GM12878 (cell line): ENCODE results near the gene CDC34. TPM values are rescaled to one million over a fixed set of nuclear protein-coding genes. Genes with fewer than 3 reads are reported as not detected.

ENCODE experiments used
- ATAC-seq: fragments of 200-7000 bp; cut with Tn5 transposase; 3 replicates; pipeline ENCODE4 v1.9.1; 2020; ENCODE audit warnings: mild to moderate bottlenecking, moderate library complexity
- BruUV-seq: library from RNA; stranded (reverse); fragments of 400-500 nt; replicated peaks from 2 replicates; lab custom pipeline; 2021; lab: Mats Ljungman, UMichigan
- CTCF ChIA-PET: fragments of 300-600 bp; sonication (Branson Sonifier 250); formaldehyde crosslinking; extraction: SDS; loops from one replicate; lab custom pipeline; 2021; ENCODE audit warnings: inconsistent platforms; lab: Yijun Ruan, JAX
- POLR2A ChIA-PET: fragments of 350-600 bp; formaldehyde crosslinking; extraction: SDS; loops from one replicate; lab custom pipeline; 2021; ENCODE audit warnings: inconsistent platforms; lab: Charles Lee
- RAD21 ChIA-PET: fragments of 300-600 bp; sonication (Branson Sonifier 250); formaldehyde crosslinking; loops from one replicate; lab custom pipeline; 2023; ENCODE audit warnings: antibody characterized with exemption; ENCODE audit not compliant: unreplicated experiment; lab: Charles Lee
- SMC1A ChIA-PET: fragments of 300-600 bp; sonication (Branson Sonifier 250); formaldehyde crosslinking; loops from one replicate; lab custom pipeline; 2023; ENCODE audit not compliant: unreplicated experiment, uncharacterized antibody; lab: Charles Lee
- DNase-seq: peaks from one replicate; pipeline ENCODE4 v3.0.0-alpha.2; 2011; ENCODE audit warnings: low read depth, low spot score
- FAIRE-seq: peaks from 3 replicates; lab custom pipeline; 2011; peaks lifted over from hg19 to GRCh38; lab: Jason Lieb, UNC
- H2AFZ ChIP-seq: 2 replicates; pipeline ENCODE4 v1.6.0; 2011; ENCODE audit warnings: low read depth, low read length, control low read depth; ENCODE audit not compliant: control insufficient read depth
- H3K27ac ChIP-seq: 2 replicates; pipeline ENCODE4 v1.5.1; 2011; ENCODE audit warnings: control low read depth; ENCODE audit not compliant: control insufficient read depth, insufficient read depth
- H3K27me3 ChIP-seq, 2 experiments: replicated peaks in 1 of 2; 2 replicates each; pipeline versions ENCODE4 v1.6.0 to v1.6.1; 2011; ENCODE audit warnings: low read length in 1 of 2; ENCODE audit not compliant: control insufficient read depth in 2 of 2, insufficient read depth in 2 of 2
- H3K36me3 ChIP-seq, 2 experiments: 2 replicates each; pipeline ENCODE4 v1.5.1; 2011; ENCODE audit warnings: low read length in 1 of 2; ENCODE audit not compliant: control insufficient read depth in 2 of 2, insufficient read depth in 2 of 2
- H3K4me1 ChIP-seq: 2 replicates; pipeline ENCODE4 v1.6.1; 2011; ENCODE audit warnings: mild to moderate bottlenecking, low read length, moderate library complexity, mixed read lengths; ENCODE audit not compliant: control insufficient read depth, insufficient read depth
- H3K4me2 ChIP-seq: 2 replicates; pipeline ENCODE4 v1.6.0; 2011; ENCODE audit warnings: control low read depth; ENCODE audit not compliant: control insufficient read depth, insufficient read depth
- H3K4me3 ChIP-seq: fragments of 200-600 bp; sonication (generic); 2 replicates; pipeline ENCODE4 v1.5.1; 2016
- H3K79me2 ChIP-seq: 2 replicates; pipeline ENCODE4 v1.6.0; 2011; ENCODE audit warnings: low read length; ENCODE audit not compliant: control insufficient read depth, insufficient read depth
- H3K9ac ChIP-seq: 2 replicates; pipeline ENCODE4 v1.8.0; 2011; ENCODE audit warnings: low read length, control low read depth, mixed read lengths; ENCODE audit not compliant: control insufficient read depth, insufficient read depth
- H3K9me3 ChIP-seq: replicated peaks from 3 replicates; pipeline ENCODE4 v1.5.1; 2011; ENCODE audit warnings: mild to moderate bottlenecking, low read length; ENCODE audit not compliant: control insufficient read depth, insufficient read depth
- H4K20me1 ChIP-seq: 2 replicates; pipeline ENCODE4 v1.6.0; 2011; ENCODE audit not compliant: control insufficient read depth, insufficient read depth
- ASH2L ChIP-seq: fragments of 300-600, 200-600 bp; sonication (generic); IDR thresholded peaks from 2 replicates; pipeline ENCODE4 v1.6.1; 2017; ENCODE audit warnings: low read depth, mild to moderate bottlenecking, borderline replicate concordance
- ATF3 ChIP-seq: IDR thresholded peaks from 2 replicates; pipeline ENCODE4 v1.6.1; 2011; ENCODE audit warnings: low read depth, mild to moderate bottlenecking, low read length, moderate library complexity, borderline replicate concordance; ENCODE audit errors: extremely low read depth
- EGR1 ChIP-seq, 2 experiments: IDR thresholded peaks; 1 replicate in 1 of 2; 2 replicates in 1 of 2; pipeline ENCODE4 v1.6.1; 2011 to 2012; ENCODE audit warnings: low read depth in 2 of 2, low read length in 2 of 2, borderline replicate concordance in 1 of 2, mild to moderate bottlenecking in 1 of 2, moderate library complexity in 1 of 2
- HDAC2 ChIP-seq: fragments of 200-600 bp; sonication (generic); IDR thresholded peaks from 2 replicates; pipeline ENCODE4 v1.6.1; 2017
- IRF3 ChIP-seq: fragments of 450-650 bp; IDR thresholded peaks from 2 replicates; pipeline ENCODE4 v1.6.1; 2014; ENCODE audit warnings: mild to moderate bottlenecking
- JUND ChIP-seq: IDR thresholded peaks from 2 replicates; pipeline ENCODE4 v1.6.1; 2012; ENCODE audit warnings: low read depth, mild to moderate bottlenecking, low read length, improper control_type of control experiment, moderate library complexity
- KLF5 ChIP-seq: fragments of 450-650 bp; IDR thresholded peaks from 2 replicates; pipeline ENCODE4 v1.6.1; 2014; ENCODE audit warnings: mild to moderate bottlenecking; ENCODE audit not compliant: partially characterized antibody
- MEF2B ChIP-seq: fragments of 450-650 bp; IDR thresholded peaks from 2 replicates; pipeline ENCODE4 v1.6.1; 2018; ENCODE audit warnings: mild to moderate bottlenecking, moderate library complexity; ENCODE audit not compliant: partially characterized antibody, poor library complexity, severe bottlenecking
- MTA3 ChIP-seq: IDR thresholded peaks from 2 replicates; pipeline ENCODE4 v1.6.1; 2012; ENCODE audit warnings: low read length, inconsistent platforms, borderline replicate concordance
- MYB ChIP-seq: fragments of 150-350 bp; IDR thresholded peaks from 2 replicates; pipeline ENCODE4 v1.6.1; 2014; ENCODE audit warnings: mild to moderate bottlenecking, low read depth, low read length, borderline replicate concordance
- NRF1 ChIP-seq: conservative IDR thresholded peaks from 2 replicates; pipeline ENCODE4 v1.6.1; 2011; ENCODE audit warnings: mild to moderate bottlenecking, low read depth, low read length, improper control_type of control experiment
- PKNOX1 ChIP-seq: fragments of 450-650 bp; IDR thresholded peaks from 2 replicates; pipeline ENCODE4 v1.6.1; 2016; ENCODE audit warnings: mild to moderate bottlenecking
- POLR2AphosphoS2 ChIP-seq: IDR thresholded peaks from 2 replicates; pipeline ENCODE4 v1.6.1; 2011; ENCODE audit warnings: low read depth, mild to moderate bottlenecking, low read length, improper control_type of control experiment, moderate library complexity
- RAD21 ChIP-seq: IDR thresholded peaks from 2 replicates; pipeline ENCODE4 v1.6.1; 2011; ENCODE audit warnings: mild to moderate bottlenecking, low read depth, low read length, moderate library complexity; ENCODE audit not compliant: insufficient read depth
- RB1 ChIP-seq: fragments of 450-650 bp; formaldehyde crosslinking; IDR thresholded peaks from 2 replicates; pipeline ENCODE4 v1.6.1; 2017; ENCODE audit warnings: mild to moderate bottlenecking, borderline replicate concordance
- SMARCA5 ChIP-seq: fragments of 450-650 bp; IDR thresholded peaks from 2 replicates; pipeline ENCODE4 v1.6.1; 2017; ENCODE audit warnings: mild to moderate bottlenecking
- TAF1 ChIP-seq: IDR thresholded peaks from 2 replicates; pipeline ENCODE4 v1.6.1; 2011; ENCODE audit warnings: mild to moderate bottlenecking, low read depth, low read length, borderline replicate concordance
- ZNF207 ChIP-seq: fragments of 450-650 bp; IDR thresholded peaks from 2 replicates; pipeline ENCODE4 v1.6.1; 2014; ENCODE audit warnings: antibody characterized with exemption, mild to moderate bottlenecking, borderline replicate concordance
- ZNF217 ChIP-seq: fragments of 450-650 bp; IDR thresholded peaks from 2 replicates; pipeline ENCODE4 v1.6.1; 2017; ENCODE audit warnings: antibody characterized with exemption, mild to moderate bottlenecking
- ZNF24 ChIP-seq: fragments of 450-650 bp; IDR thresholded peaks from 2 replicates; pipeline ENCODE4 v1.6.1; 2017; ENCODE audit warnings: antibody characterized with exemption, mild to moderate bottlenecking
- WGBS: methylation state at CpG from one replicate; pipeline ENCODE4 v1.1.6; 2016; ENCODE audit warnings: low lambda C conversion rate; ENCODE audit not compliant: insufficient replicate concordance, insufficient coverage; ENCODE audit errors: missing lambda C conversion rate; 5-methylcytosine and 5-hydroxymethylcytosine counted together
- in situ Hi-C: fragments of 300-500 bp; cut with MboI; formaldehyde crosslinking; loops from 9 replicates; pipeline ENCODE4 v1.14.3; 2018; ENCODE audit warnings: mixed read lengths
- intact Hi-C: fragments of 100-400 bp; cut with micrococcal nuclease; formaldehyde crosslinking; loops from one replicate; pipeline ENCODE4 v1.14.2; 2022; ENCODE audit not compliant: unreplicated experiment
- polyA plus RNA-seq, 11 experiments: library from polyadenylated mRNA; depleted of rRNA in 4 of 11; unstranded in 6 of 11; stranded (reverse) in 5 of 11; fragments of >200 nt; fragmentation: Nextera tagmentation in 4 of 11; fragmentation: Illumina TruSeq in 1 of 11; extraction: Ambion mirVana in 4 of 11; extraction: Trizol in 1 of 11; gene quantifications; 1 replicate in 1 of 11; 2 replicates in 10 of 11; pipeline versions ENCODE4 v1.2.1 to v1.2.3, GENCODE V29; 2011 to 2016; ENCODE audit warnings: inconsistent platforms in 2 of 11, missing spikeins in 2 of 11, low read depth in 1 of 11
- total RNA-seq, 4 experiments: library from RNA; depleted of rRNA in 3 of 4; stranded (reverse); fragments of >200 nt in 3 of 4; fragmentation: Illumina TruSeq in 1 of 4; extraction: Trizol in 1 of 4; gene quantifications; 2 replicates each; pipeline versions ENCODE4 v1.2.1 to v1.2.3, GENCODE V29; 2013 to 2021

Gene CDC34
- total and polyA plus RNA-seq, 10 of the 15 experiments (the other 5 are each of a cell fraction or from before 2014, with no cell fraction given), result 0.31 to 48.9 (median 28.5) TPM

- H3K4me2 ChIP-seq, result no peak overlapping the region
- no peak overlapping the region for H2AFZ ChIP-seq
- whole genome bisulfite sequencing, result 20% methylated on average over 32 of the region's 32 CpGs
- no peaks in the 10 kb centered on the region; the same call in 2 of the 3 replicates for H3K9me3 ChIP-seq
- H4K20me1 ChIP-seq, result no peaks in the 10 kb centered on the region
- ChIA-PET POLR2A (no interaction called here), CTCF (interaction anchor here (1.3 to 2.8 kb wide), 2 partner anchors 10 to 11 kb away, joined by 4 to 12 read pairs; no protein-coding TSS in a partner anchor), SMC1A (interaction anchor here (0.6 kb wide), 1 partner anchor 14 kb away, joined by 3 read pairs; no protein-coding TSS in a partner anchor), RAD21 (no interaction called here)
- ATAC-seq, result peak; percentile 63
- H3K27ac ChIP-seq, result no peak overlapping the region
- H3K4me3 ChIP-seq, result no peak overlapping the region
- in situ Hi-C loops (no loop called here), intact Hi-C loops (no loop called here)
- no peaks in the 10 kb centered on the region for H3K36me3 ChIP-seq
- BruUV-seq, result no TSS peak
- H3K9ac ChIP-seq, result no peak overlapping the region
- no peaks in the 10 kb centered on the region for H3K79me2 ChIP-seq
- H3K4me1 ChIP-seq, result no peaks in the 10 kb centered on the region
- H3K27me3 ChIP-seq, result no peaks in the 10 kb centered on the region; a peak in 1 of 4 replicates
- no peak for DNase-seq
- FAIRE-seq, result no peak
- TF ChIP-seq NRF1 (no peak), RAD21 (peak; percentile 23; the same call in 1 of the 2 replicates), MTA3 (no peak), ATF3 (no peak), EGR1 (IDR thresholded peaks at IDR 0.05; ENCODE audit: borderline replicate concordance in 1 of 2, low read depth in 2 of 2, low read length in 2 of 2) (peak in 1 of 2 experiments; percentile 42; a peak in 1 of 3 replicates), ZNF217 (peak; percentile 69; the same call in 1 of the 2 replicates), ZNF24 (no peak), MYB (no peak), TAF1 (no peak), IRF3 (no peak), MEF2B (peak; percentile 25), ASH2L (no peak), POLR2AphosphoS2 (no peak), SMARCA5 (peak; percentile 82), KLF5 (no peak), RB1 (no peak), JUND (no peak), PKNOX1 (no peak), HDAC2 (no peak), ZNF207 (no peak)
These were observed 36.0 kb upstream of the CDC34 start for GRCh38 chr19:495402-496111.
